Mesenchymal stem cell (in vitro differentiated cells and primary cell): ENCODE measurements around the gene SIX4.

Experiments
- DNase-seq: peaks from one replicate; pipeline ENCODE4 v3.0.0-alpha.2; 2013
- H2AFZ ChIP-seq: one replicate; pipeline ENCODE4 v1.6.1; 2013; ENCODE audit warnings: low read depth, mild to moderate bottlenecking, control low read depth, inconsistent platforms, low read length, moderate library complexity
- H2AK5ac ChIP-seq: 2 replicates; pipeline ENCODE4 v1.6.1; 2013; ENCODE audit warnings: low read length, moderate library complexity, mild to moderate bottlenecking, inconsistent platforms; ENCODE audit not compliant: severe bottlenecking
- H2BK120ac ChIP-seq: one replicate; pipeline ENCODE4 v1.6.1; 2013; ENCODE audit warnings: low read depth, mild to moderate bottlenecking, inconsistent platforms, low read length, moderate library complexity
- H2BK12ac ChIP-seq, 2 experiments: one replicate each; pipeline ENCODE4 v1.6.1; 2013; ENCODE audit warnings: inconsistent platforms in 2 of 2, low read length in 2 of 2, mild to moderate bottlenecking in 2 of 2, moderate library complexity in 2 of 2, control low read depth in 1 of 2
- H2BK15ac ChIP-seq: one replicate; pipeline ENCODE4 v1.6.1; 2013; ENCODE audit warnings: mild to moderate bottlenecking, low read depth, inconsistent platforms; ENCODE audit not compliant: poor library complexity, severe bottlenecking
- H2BK5ac ChIP-seq: 2 replicates; pipeline ENCODE4 v1.6.1; 2013; ENCODE audit warnings: low read depth, mild to moderate bottlenecking, low read length, control low read depth, inconsistent platforms; ENCODE audit not compliant: poor library complexity, severe bottlenecking
- H3K14ac ChIP-seq, 2 experiments: one replicate each; pipeline ENCODE4 v1.6.1; 2013; ENCODE audit warnings: inconsistent platforms in 2 of 2, low read length in 2 of 2, control low read depth in 1 of 2, mild to moderate bottlenecking in 1 of 2, moderate library complexity in 1 of 2
- H3K18ac ChIP-seq, 2 experiments: one replicate each; pipeline ENCODE4 v1.6.1; 2013; ENCODE audit warnings: inconsistent platforms in 2 of 2, low read length in 2 of 2, control low read depth in 1 of 2, low read depth in 1 of 2, mild to moderate bottlenecking in 1 of 2
- H3K23ac ChIP-seq, 2 experiments: one replicate each; pipeline ENCODE4 v1.6.1; 2013; ENCODE audit warnings: inconsistent platforms in 2 of 2, low read length in 2 of 2, mild to moderate bottlenecking in 2 of 2, moderate library complexity in 2 of 2, control low read depth in 1 of 2
- H3K27ac ChIP-seq: 2 replicates; pipeline ENCODE4 v1.5.1; 2013; ENCODE audit warnings: mild to moderate bottlenecking, moderate library complexity, low read length, control low read depth, inconsistent platforms; ENCODE audit not compliant: poor library complexity, severe bottlenecking
- H3K27me3 ChIP-seq, 2 experiments: 2 replicates each; pipeline versions ENCODE4 v1.6.1 to v1.7.0; 2013; ENCODE audit warnings: low read length in 2 of 2, mild to moderate bottlenecking in 2 of 2, moderate library complexity in 2 of 2, control low read depth in 1 of 2, inconsistent platforms in 1 of 2; ENCODE audit not compliant: control insufficient read depth in 1 of 2, insufficient read depth in 1 of 2
- H3K36me3 ChIP-seq, 2 experiments: 2 replicates each; pipeline versions ENCODE4 v1.6.1 to v1.7.0; 2013; ENCODE audit warnings: low read length in 2 of 2, control low read depth in 1 of 2, inconsistent platforms in 1 of 2, low read depth in 1 of 2, mild to moderate bottlenecking in 1 of 2; ENCODE audit not compliant: insufficient read depth in 2 of 2, control insufficient read depth in 1 of 2
- H3K4ac ChIP-seq, 2 experiments: one replicate each; pipeline ENCODE4 v1.6.1; 2013; ENCODE audit warnings: inconsistent platforms in 2 of 2, low read length in 2 of 2, mild to moderate bottlenecking in 2 of 2, moderate library complexity in 2 of 2, control low read depth in 1 of 2, low read depth in 1 of 2
- H3K4me1 ChIP-seq: 2 replicates; pipeline ENCODE4 v1.6.1; 2013; ENCODE audit warnings: low read depth, low read length, control low read depth; ENCODE audit not compliant: control insufficient read depth, insufficient read depth
- H3K4me2 ChIP-seq: 2 replicates; pipeline ENCODE4 v1.6.1; 2013; ENCODE audit warnings: low read length, mild to moderate bottlenecking, inconsistent platforms; ENCODE audit not compliant: poor library complexity, severe bottlenecking
- H3K4me3 ChIP-seq, 2 experiments: 2 replicates each; pipeline versions ENCODE4 v1.5.1 to v1.7.0; 2013; ENCODE audit warnings: low read length in 2 of 2, mild to moderate bottlenecking in 2 of 2, control low read depth in 1 of 2, low read depth in 1 of 2; ENCODE audit not compliant: insufficient read depth in 1 of 2
- H3K79me1 ChIP-seq: replicated peaks from 2 replicates; pipeline ENCODE4 v1.6.1; 2013; ENCODE audit warnings: mild to moderate bottlenecking, control low read depth, low read length, inconsistent platforms; ENCODE audit not compliant: poor library complexity, severe bottlenecking
- H3K9ac ChIP-seq: 2 replicates; pipeline ENCODE4 v1.7.0; 2013; ENCODE audit warnings: mild to moderate bottlenecking, low read length, moderate library complexity
- H3K9me3 ChIP-seq: 2 replicates; pipeline ENCODE4 v1.7.0; 2013; ENCODE audit warnings: mild to moderate bottlenecking, low read length; ENCODE audit not compliant: control insufficient read depth
- H4K8ac ChIP-seq: one replicate; pipeline ENCODE4 v1.6.1; 2013; ENCODE audit warnings: inconsistent platforms, mild to moderate bottlenecking, low read length, moderate library complexity
- H4K91ac ChIP-seq: one replicate; pipeline ENCODE4 v1.6.1; 2013; ENCODE audit warnings: mild to moderate bottlenecking, low read length, inconsistent platforms
- WGBS: methylation state at CpG from one replicate; pipeline ENCODE4 v1.1.7; 2013; ENCODE audit warnings: mixed read lengths; 5-methylcytosine and 5-hydroxymethylcytosine counted together

The SIX4 gene

DNA sequence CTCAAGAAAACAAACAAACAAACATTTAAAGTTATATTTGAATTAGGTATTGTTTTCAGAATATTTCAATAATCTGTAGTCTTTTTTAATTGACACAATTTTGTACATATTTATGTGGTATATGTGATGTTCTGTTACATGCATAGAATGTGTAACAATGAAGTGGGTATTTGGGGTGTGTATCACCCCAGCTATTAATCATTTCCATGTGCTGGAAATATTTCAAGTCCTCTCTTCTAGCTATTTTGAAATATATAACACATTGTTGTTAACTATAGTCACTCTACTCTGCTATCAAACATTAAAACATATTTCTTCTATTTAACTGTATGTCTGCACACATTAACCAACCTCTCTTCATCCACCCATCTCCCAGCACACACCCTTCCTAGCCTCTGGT is 42.9 kb downstream of the SIX4 start:
- no peak overlapping the region for H3K23ac ChIP-seq
- no peak overlapping the region for H3K4me3 ChIP-seq
- no peak overlapping the region for H3K9ac ChIP-seq
- H3K18ac ChIP-seq: no peak overlapping the region
- no peak overlapping the region for H3K4ac ChIP-seq
- H3K4me1 ChIP-seq: no peaks in the 10 kb centered on the region
- no peak overlapping the region for H2BK15ac ChIP-seq
- no peak for DNase-seq
- no peaks in the 10 kb centered on the region for H3K36me3 ChIP-seq
- no peak overlapping the region for H4K8ac ChIP-seq
- H3K27me3 ChIP-seq: no peaks in the 10 kb centered on the region
- H2AK5ac ChIP-seq: no peak overlapping the region
- H3K9me3 ChIP-seq: peaks cover 4% of the 10 kb centered on the region
- no peak overlapping the region for H3K14ac ChIP-seq
- no peaks in the 10 kb centered on the region for H3K79me1 ChIP-seq
- no peak overlapping the region for H4K91ac ChIP-seq
- no peak overlapping the region for H2BK120ac ChIP-seq
- no peak overlapping the region for H2BK5ac ChIP-seq
- H2BK12ac ChIP-seq: no peak overlapping the region
- H2AFZ ChIP-seq: no peak overlapping the region
- H3K4me2 ChIP-seq: no peak overlapping the region
- H3K27ac ChIP-seq: no peak overlapping the region

DNA sequence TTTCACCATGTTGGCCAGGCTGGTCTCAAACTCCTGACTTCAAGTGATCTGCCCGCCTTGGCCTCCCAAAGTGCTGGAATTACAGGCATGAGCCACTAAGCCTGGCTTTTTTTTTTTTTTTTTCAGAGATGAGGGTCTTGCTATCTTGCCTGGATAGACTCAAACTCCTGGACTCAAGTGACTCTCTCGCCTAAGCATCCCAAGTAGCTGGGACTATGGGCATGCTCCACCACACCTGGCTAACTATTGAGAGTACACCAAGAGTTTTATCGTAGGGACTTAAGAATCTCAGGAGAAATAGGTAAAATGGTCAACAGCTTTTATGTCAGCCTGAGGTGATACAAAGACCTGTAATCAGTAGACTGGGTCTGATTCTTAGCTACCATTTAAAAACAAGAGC is 43.6 kb downstream of the SIX4 start:
- H4K91ac ChIP-seq: no peak overlapping the region
- H2BK12ac ChIP-seq: no peak overlapping the region
- H3K9ac ChIP-seq: no peak overlapping the region
- H3K79me1 ChIP-seq: no peaks in the 10 kb centered on the region
- no peak overlapping the region for H3K18ac ChIP-seq
- H2BK5ac ChIP-seq: no peak overlapping the region
- no peak overlapping the region for H2BK15ac ChIP-seq
- H3K27me3 ChIP-seq: no peaks in the 10 kb centered on the region
- no peak overlapping the region for H2AK5ac ChIP-seq
- peaks cover 4% of the 10 kb centered on the region for H3K9me3 ChIP-seq
- H2AFZ ChIP-seq: no peak overlapping the region
- DNase-seq: no peak
- no peak overlapping the region for H3K27ac ChIP-seq
- H3K4me2 ChIP-seq: no peak overlapping the region
- no peak overlapping the region for H3K14ac ChIP-seq
- H3K23ac ChIP-seq: no peak overlapping the region
- no peak overlapping the region for H4K8ac ChIP-seq
- no peaks in the 10 kb centered on the region for H3K36me3 ChIP-seq
- no peak overlapping the region for H3K4me3 ChIP-seq
- no peak overlapping the region for H3K4ac ChIP-seq
- no peaks in the 10 kb centered on the region for H3K4me1 ChIP-seq
- H2BK120ac ChIP-seq: no peak overlapping the region
- 92% methylated on average over 2 of the region's 3 CpGs for WGBS

DNA sequence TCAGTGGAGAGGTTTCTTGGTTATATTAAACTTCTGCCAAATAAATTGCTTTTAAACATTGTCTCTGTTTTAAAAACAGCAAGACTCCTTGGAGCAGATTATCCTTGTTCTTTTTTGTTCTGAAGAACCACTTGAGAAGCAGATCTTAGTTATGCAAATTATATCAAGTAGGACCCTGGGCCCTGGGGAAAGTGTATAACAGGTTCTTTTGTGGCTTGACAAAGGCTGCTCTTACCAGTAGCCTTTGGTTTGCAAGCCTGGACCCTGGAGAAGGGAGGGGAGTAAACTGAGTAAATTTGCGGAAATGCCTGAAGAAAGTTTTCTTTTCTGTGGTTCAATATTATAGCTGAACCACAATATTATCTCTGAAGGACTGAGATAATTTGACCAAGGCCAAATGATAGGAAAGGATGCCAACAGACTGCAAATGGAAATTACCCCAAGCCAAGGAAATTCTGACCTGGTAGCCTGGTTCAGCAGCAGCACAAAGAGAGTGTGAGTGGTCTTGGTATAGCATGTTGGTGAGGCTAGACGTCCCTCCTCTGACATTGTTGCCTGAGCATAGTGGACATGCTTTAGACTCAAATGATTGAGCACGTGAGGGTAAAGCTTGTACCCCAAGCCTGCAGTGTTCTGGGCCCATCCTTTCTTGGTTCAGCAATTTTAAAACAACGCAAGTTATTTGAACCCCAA is 44.4 kb downstream of the SIX4 start:
- no peak overlapping the region for H3K14ac ChIP-seq
- H3K4me1 ChIP-seq: no peaks in the 10 kb centered on the region
- H4K91ac ChIP-seq: no peak overlapping the region
- no peak overlapping the region for H3K4ac ChIP-seq
- H2AK5ac ChIP-seq: no peak overlapping the region
- peaks cover 4% of the 10 kb centered on the region for H3K9me3 ChIP-seq
- no peak overlapping the region for H3K9ac ChIP-seq
- no peak overlapping the region for H2BK12ac ChIP-seq
- peak overlapping the region in 1 of 2 experiments; percentile 40 for H3K23ac ChIP-seq
- no peak overlapping the region for H3K4me3 ChIP-seq
- H2AFZ ChIP-seq: no peak overlapping the region
- no peak overlapping the region for H4K8ac ChIP-seq
- no peak overlapping the region for H2BK5ac ChIP-seq
- no peak overlapping the region for H3K4me2 ChIP-seq
- H3K27ac ChIP-seq: no peak overlapping the region
- no peak for DNase-seq
- H3K36me3 ChIP-seq: no peaks in the 10 kb centered on the region
- H3K79me1 ChIP-seq: no peaks in the 10 kb centered on the region
- H2BK120ac ChIP-seq: no peak overlapping the region
- no peak overlapping the region for H2BK15ac ChIP-seq
- WGBS: 54% methylated on average over 3 of the region's 4 CpGs
- no peaks in the 10 kb centered on the region for H3K27me3 ChIP-seq
- no peak overlapping the region for H3K18ac ChIP-seq

DNA sequence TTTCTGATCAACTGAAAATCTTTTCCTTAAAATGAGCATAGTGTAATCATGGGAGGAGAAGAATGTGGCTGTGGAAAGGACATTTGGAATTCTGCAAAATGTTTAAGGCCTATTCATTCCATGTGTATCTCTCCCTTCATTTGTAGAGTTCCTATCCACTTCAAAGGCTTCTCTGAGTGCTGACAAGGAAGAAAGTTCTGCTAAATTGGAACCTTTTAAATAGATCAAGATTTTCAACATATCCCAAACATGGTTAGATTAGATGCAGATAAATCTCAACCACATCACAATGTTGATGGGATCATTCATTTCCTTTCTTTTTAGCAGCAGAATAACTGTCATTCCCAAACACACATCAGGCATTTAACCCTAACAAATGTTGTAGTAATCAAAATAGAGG is 46.5 kb downstream of the SIX4 start:
- no peak overlapping the region for H3K27ac ChIP-seq
- no peak overlapping the region for H3K23ac ChIP-seq
- no peak overlapping the region for H2BK12ac ChIP-seq
- H3K18ac ChIP-seq: no peak overlapping the region
- H2AK5ac ChIP-seq: no peak overlapping the region
- H3K4me2 ChIP-seq: no peak overlapping the region
- no peak overlapping the region for H2BK120ac ChIP-seq
- H3K4ac ChIP-seq: no peak overlapping the region
- no peaks in the 10 kb centered on the region for H3K27me3 ChIP-seq
- H3K9ac ChIP-seq: no peak overlapping the region
- H3K4me3 ChIP-seq: no peak overlapping the region
- no peak for DNase-seq
- no peak overlapping the region for H3K14ac ChIP-seq
- H4K91ac ChIP-seq: no peak overlapping the region
- no peaks in the 10 kb centered on the region for H3K79me1 ChIP-seq
- H2BK5ac ChIP-seq: no peak overlapping the region
- no peak overlapping the region for H4K8ac ChIP-seq
- no peaks in the 10 kb centered on the region for H3K36me3 ChIP-seq
- H2BK15ac ChIP-seq: no peak overlapping the region
- H3K4me1 ChIP-seq: no peaks in the 10 kb centered on the region
- H2AFZ ChIP-seq: no peak overlapping the region
- no peaks in the 10 kb centered on the region for H3K9me3 ChIP-seq
